ENCODE results near the gene BSX.

DNA sequence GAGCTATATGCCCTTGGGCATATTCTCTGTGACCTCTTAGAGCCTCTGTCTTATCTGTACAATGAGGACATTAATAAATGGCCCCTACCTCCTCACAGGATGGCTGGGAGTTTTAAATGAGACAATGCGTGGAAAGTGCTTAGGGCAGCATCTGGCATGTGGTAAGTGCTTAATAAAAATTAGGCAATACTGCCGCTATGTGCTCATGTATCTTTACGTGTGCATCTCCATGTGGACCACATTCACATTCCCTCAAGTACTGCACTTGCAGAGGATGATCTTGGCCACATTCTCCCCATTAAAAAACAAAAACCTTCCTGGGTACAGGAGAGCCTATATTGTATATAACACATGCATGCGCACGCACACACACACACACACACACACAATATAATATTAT lies 19.1 kb upstream of the BSX start:
- TF ChIP-seq, protein P1, sequence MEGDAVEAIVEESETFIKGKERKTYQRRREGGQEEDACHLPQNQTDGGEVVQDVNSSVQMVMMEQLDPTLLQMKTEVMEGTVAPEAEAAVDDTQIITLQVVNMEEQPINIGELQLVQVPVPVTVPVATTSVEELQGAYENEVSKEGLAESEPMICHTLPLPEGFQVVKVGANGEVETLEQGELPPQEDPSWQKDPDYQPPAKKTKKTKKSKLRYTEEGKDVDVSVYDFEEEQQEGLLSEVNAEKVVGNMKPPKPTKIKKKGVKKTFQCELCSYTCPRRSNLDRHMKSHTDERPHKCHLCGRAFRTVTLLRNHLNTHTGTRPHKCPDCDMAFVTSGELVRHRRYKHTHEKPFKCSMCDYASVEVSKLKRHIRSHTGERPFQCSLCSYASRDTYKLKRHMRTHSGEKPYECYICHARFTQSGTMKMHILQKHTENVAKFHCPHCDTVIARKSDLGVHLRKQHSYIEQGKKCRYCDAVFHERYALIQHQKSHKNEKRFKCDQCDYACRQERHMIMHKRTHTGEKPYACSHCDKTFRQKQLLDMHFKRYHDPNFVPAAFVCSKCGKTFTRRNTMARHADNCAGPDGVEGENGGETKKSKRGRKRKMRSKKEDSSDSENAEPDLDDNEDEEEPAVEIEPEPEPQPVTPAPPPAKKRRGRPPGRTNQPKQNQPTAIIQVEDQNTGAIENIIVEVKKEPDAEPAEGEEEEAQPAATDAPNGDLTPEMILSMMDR (IDR thresholded peaks at IDR 0.05; ENCODE audit: poor library complexity) = no peak
- TF ChIP-seq EZH2 (IDR thresholded peaks at IDR 0.05; ENCODE audit: borderline replicate concordance) (no peak), EZH2phosphoT487 (IDR thresholded peaks at IDR 0.05; ENCODE audit: low read depth, severe bottlenecking, unreplicated experiment) (no peak)

Data from hepatocyte (in vitro differentiated cells).